Measurements from ENCODE around the gene PM20D1.

Gene PM20D1

DNA sequence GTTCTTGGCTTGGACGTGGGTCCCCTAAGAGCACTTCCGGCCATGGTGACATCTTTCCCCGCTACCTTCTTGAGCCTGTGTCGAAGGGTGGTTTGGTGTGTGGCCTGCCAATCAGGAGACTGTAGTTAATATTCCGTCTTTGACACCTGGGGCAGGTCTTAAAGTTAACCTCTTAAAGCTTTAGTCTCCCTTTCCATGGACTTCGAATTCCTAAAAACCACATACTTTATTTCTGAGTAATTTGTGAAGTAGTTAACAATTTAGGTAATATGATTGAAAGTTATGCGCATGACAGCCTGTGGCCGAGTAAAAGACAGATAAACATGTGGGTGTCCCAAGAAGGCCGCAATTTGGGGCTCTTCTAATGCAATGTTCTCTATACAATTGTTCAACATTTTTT is 64.5 kb downstream of the PM20D1 start:
- TF ChIP-seq, protein P1, sequence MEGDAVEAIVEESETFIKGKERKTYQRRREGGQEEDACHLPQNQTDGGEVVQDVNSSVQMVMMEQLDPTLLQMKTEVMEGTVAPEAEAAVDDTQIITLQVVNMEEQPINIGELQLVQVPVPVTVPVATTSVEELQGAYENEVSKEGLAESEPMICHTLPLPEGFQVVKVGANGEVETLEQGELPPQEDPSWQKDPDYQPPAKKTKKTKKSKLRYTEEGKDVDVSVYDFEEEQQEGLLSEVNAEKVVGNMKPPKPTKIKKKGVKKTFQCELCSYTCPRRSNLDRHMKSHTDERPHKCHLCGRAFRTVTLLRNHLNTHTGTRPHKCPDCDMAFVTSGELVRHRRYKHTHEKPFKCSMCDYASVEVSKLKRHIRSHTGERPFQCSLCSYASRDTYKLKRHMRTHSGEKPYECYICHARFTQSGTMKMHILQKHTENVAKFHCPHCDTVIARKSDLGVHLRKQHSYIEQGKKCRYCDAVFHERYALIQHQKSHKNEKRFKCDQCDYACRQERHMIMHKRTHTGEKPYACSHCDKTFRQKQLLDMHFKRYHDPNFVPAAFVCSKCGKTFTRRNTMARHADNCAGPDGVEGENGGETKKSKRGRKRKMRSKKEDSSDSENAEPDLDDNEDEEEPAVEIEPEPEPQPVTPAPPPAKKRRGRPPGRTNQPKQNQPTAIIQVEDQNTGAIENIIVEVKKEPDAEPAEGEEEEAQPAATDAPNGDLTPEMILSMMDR (IDR thresholded peaks at IDR 0.05; ENCODE audit: control insufficient read depth, insufficient read depth, low read depth, low read length, missing control alignments): no peak
- DNase-seq (ENCODE audit: low read depth): no peak

DNA sequence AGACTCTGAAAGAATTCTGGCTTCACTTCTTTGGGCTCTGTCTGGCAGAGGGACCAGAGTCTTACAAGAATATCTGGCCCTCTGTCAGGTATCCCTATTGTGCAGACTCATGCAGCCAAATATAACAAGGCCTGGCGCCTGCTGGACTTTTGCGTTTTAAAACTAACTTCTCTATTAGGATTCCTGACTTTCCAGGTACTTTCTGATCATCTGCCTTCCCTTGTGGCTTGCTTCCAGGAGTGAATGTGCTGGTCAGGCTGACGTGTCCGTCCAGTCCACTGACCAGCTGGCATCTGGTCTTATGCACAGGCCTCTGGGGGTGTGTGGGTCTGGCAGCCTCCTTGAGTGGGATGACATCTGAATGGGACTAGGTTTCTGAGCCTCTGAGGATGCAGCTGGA is 66.0 kb downstream of the PM20D1 start:
- no peak overlapping the region for H3K4me3 ChIP-seq (ENCODE audit: control insufficient read depth, low read depth, low read length)
- TF ChIP-seq, protein P1 (IDR thresholded peaks at IDR 0.05; ENCODE audit: control insufficient read depth, insufficient read depth, low read depth, low read length, missing control alignments): no peak
- DNase-seq (ENCODE audit: low read depth): no peak

More for the DNA sequence above, 64.5 kb downstream of the PM20D1 start:
- no peak overlapping the region for H3K4me3 ChIP-seq (ENCODE audit: control insufficient read depth, low read depth, low read length)

DNA sequence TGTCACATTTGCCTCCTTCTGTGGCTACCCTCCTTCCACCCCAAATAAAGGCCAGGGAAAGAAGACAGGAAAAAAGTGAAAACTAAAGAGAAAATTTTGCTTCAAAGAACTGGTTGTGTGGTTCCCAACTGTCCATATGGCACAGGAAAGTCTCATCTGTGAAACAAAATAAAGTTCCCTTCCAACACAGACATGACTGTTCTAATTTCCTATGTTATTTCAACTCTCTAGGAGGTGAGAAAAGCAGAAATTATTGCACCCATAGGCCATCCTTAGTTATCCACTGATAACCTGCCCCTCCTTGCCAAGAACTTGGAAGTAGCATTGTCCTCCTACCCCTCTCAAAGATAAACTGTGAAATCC is 66.5 kb downstream of the PM20D1 start:
- TF ChIP-seq, protein P1 (IDR thresholded peaks at IDR 0.05; ENCODE audit: control insufficient read depth, insufficient read depth, low read depth, low read length, missing control alignments): no peak
- no peak overlapping the region for H3K4me3 ChIP-seq (ENCODE audit: control insufficient read depth, low read depth, low read length)
- no peak for DNase-seq (ENCODE audit: low read depth)

DNA sequence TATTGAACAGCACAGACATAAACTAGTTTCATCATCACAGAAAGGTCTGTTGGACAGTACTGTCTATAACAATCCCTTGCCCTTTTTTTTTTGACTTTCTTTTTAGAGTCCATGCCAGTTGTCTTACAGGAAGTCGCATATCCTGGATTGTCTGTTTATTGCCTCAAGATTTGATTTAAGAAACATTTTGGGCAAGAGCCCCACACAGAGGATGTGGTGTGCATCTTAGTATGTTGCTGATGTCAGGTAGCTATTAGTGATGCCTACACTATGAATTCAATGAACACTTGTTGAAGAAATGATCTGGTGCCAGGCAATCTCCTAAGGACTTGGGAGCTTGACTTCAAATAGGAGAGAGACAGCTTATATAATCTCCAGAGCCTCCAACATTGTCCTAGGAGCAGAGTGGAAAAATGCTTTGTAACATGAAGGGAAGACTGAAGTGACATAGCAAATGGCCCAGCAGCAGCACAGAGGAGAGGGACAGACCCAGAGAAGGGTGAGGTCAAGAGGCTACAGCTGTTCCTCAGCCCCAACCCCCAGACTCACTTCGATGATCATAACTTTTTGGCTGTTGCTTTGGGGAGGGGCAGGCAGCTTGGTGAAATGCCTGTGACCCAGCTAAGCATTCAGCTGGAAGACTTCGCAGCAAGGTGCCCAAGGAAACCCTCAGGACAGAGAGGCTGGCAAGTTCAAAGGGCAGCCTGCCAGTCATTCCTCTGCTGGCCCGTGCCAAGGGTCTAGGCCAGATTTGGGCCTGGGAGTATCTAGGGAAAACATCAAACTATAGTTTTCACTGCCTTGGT is 67.1 kb downstream of the PM20D1 start:
- TF ChIP-seq, protein P1 (IDR thresholded peaks at IDR 0.05; ENCODE audit: control insufficient read depth, insufficient read depth, low read depth, low read length, missing control alignments): no peak
- DNase-seq (ENCODE audit: low read depth): no peak
- H3K4me3 ChIP-seq (ENCODE audit: control insufficient read depth, low read depth, low read length): no peak overlapping the region

DNA sequence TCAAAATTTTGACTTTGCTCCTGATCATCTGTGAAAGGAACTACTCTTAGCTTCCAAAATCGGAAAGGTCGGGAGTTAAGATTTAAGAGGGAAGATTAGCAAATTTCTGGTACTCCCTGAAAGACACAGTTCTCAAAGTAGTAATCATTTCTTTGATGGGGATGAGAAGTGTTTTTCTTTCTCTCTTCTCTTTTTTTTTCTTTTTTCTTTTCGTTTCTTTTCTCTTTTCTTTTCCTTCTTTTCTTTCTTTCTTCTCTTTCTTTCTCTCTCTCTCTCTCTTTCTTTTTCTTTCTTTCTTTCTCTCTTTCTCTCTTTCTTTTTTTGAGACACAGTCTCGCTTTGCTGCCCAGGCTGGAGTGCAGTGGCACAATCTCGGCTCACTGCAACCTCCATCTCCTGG is 69.6 kb downstream of the PM20D1 start:
- no peak overlapping the region for H3K4me3 ChIP-seq (ENCODE audit: control insufficient read depth, low read depth, low read length)

More for the DNA sequence above, 69.6 kb downstream of the PM20D1 start:
- TF ChIP-seq, protein P1 (IDR thresholded peaks at IDR 0.05; ENCODE audit: control insufficient read depth, insufficient read depth, low read depth, low read length, missing control alignments): no peak
- DNase-seq (ENCODE audit: low read depth): no peak
